ENCODE measurements around the gene TRIM29. TPM values are rescaled to one million over a fixed set of nuclear protein-coding genes. Genes with fewer than 3 reads are reported as not detected.
"Not testable (repeated sequence)": the region's sequence is repeated elsewhere in the genome, so short reads cannot be mapped to it uniquely, and the experiment has no call there.

The TRIM29 gene
- total RNA-seq, 1 donor from 2014 or later = not detected

- Mint-ChIP-seq H3K4me3 (ENCODE audit: low read depth) (no peak overlapping the region), H3K4me1 (ENCODE audit: low read depth) (peaks cover 4% of the 10 kb centered on the region), H3K9me3 (no peaks in the 10 kb centered on the region), H3K36me3 (ENCODE audit: low read depth) (no peaks in the 10 kb centered on the region), H3K27ac (no peak overlapping the region), H3K27me3 (ENCODE audit: low read depth) (peaks cover 68% of the 10 kb centered on the region)
- no peak for DNase-seq (ENCODE audit: low spot score)
- intact Hi-C loops (cut with micrococcal nuclease) = no loop called here
Measured at GRCh38 chr11:120167659-120168058, 29.7 kb upstream of the TRIM29 start.

DNA sequence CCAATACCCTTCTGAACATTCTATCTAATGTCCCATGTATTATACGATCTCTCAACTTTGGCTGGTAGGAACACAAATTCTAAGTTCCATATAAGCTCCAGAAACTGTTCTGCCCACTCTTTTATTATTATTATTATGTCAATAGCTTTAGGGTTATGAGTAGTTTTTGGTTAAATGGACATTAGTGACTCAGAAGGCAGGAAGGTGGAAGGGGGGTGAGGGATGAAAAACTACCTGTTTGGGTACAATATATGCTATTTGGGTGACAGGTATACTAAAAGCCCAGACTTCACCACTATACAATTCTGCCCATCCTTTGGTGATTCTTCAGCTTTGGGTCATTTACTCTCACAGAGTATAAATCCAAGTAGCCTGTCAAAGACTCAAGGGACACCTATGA is 22.5 kb upstream of the TRIM29 start:
- intact Hi-C loops (cut with micrococcal nuclease) = no loop called here
- no peak for DNase-seq (ENCODE audit: low spot score)
- Mint-ChIP-seq H3K4me3 (ENCODE audit: low read depth) (no peak overlapping the region), H3K27me3 (ENCODE audit: low read depth) (peaks cover 40% of the 10 kb centered on the region), H3K36me3 (ENCODE audit: low read depth) (no peaks in the 10 kb centered on the region), H3K27ac (no peak overlapping the region), H3K9me3 (no peaks in the 10 kb centered on the region), H3K4me1 (ENCODE audit: low read depth) (no peaks in the 10 kb centered on the region)

DNA sequence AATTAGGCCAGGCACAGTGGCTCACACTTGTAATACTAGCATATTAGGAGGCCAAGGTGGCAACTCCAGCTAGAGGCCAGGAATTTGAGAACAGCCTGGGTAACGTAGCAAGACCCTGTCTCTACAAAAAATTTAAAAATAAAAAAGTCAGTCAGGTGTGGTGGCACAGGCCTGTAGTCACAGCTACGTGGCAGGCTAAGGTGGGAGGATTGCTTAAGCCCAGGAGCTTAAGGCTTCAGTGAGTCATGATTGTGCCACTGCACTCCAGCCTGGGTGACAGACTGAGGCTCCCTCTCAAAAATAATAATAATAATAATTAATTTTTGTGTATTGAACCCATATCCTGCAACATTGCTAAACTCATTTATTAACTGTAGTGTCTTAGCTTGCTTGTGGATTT is 15.3 kb upstream of the TRIM29 start:
- Mint-ChIP-seq H3K4me3 (ENCODE audit: low read depth) (no peak overlapping the region), H3K4me1 (ENCODE audit: low read depth) (no peaks in the 10 kb centered on the region), H3K27ac (no peak overlapping the region), H3K27me3 (ENCODE audit: low read depth) (peaks cover 37% of the 10 kb centered on the region), H3K9me3 (no peaks in the 10 kb centered on the region), H3K36me3 (ENCODE audit: low read depth) (no peaks in the 10 kb centered on the region)
- intact Hi-C loops (cut with micrococcal nuclease) = no loop called here
- no peak for DNase-seq (ENCODE audit: low spot score)

GRCh38 chr11:120151536-120151935 is 13.6 kb upstream of the TRIM29 start:
- no peak overlapping the region for H3K4me3 Mint-ChIP-seq (ENCODE audit: low read depth)
- intact Hi-C loops (cut with micrococcal nuclease) = no loop called here
- no peak overlapping the region for H3K27ac Mint-ChIP-seq
- H3K9me3 Mint-ChIP-seq = no peaks in the 10 kb centered on the region
- H3K4me1 Mint-ChIP-seq (ENCODE audit: low read depth) = no peaks in the 10 kb centered on the region
- DNase-seq (ENCODE audit: low spot score) = no peak
- no peaks in the 10 kb centered on the region for H3K36me3 Mint-ChIP-seq (ENCODE audit: low read depth)
- H3K27me3 Mint-ChIP-seq (ENCODE audit: low read depth) = peaks cover 29% of the 10 kb centered on the region

DNA sequence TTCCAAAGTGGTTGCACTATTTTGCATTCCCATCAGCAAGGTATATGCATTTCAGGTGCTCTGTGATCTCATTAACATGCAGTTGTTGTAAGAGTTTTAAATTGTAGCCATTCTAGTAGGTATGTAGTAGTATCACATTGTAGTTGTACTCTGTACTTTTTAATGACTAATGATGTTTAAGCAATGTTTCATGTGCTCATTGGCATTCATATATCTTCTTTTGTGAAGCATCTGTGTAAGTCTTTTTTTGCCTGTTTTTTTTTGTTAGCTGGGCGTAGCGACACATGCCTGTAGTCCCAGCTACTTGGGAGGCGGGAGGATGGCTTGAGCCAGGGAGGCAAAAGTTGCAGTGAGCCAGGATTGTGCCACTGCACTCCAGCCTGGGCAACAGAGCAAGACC is 11.3 kb upstream of the TRIM29 start:
- peaks cover 24% of the 10 kb centered on the region for H3K27me3 Mint-ChIP-seq (ENCODE audit: low read depth)
- no peaks in the 10 kb centered on the region for H3K36me3 Mint-ChIP-seq (ENCODE audit: low read depth)
- H3K4me3 Mint-ChIP-seq (ENCODE audit: low read depth) = no peak overlapping the region
- intact Hi-C loops (cut with micrococcal nuclease) = no loop called here
- no peak overlapping the region for H3K27ac Mint-ChIP-seq
- no peaks in the 10 kb centered on the region for H3K4me1 Mint-ChIP-seq (ENCODE audit: low read depth)
- no peaks in the 10 kb centered on the region for H3K9me3 Mint-ChIP-seq
- DNase-seq (ENCODE audit: low spot score) = no peak

GRCh38 chr11:120147950-120148270 is 10.0 kb upstream of the TRIM29 start:
- intact Hi-C loops (cut with micrococcal nuclease) = no loop called here
- Mint-ChIP-seq H3K4me3 (ENCODE audit: low read depth) (no peak overlapping the region), H3K27ac (no peak overlapping the region), H3K9me3 (no peaks in the 10 kb centered on the region), H3K27me3 (ENCODE audit: low read depth) (peaks cover 24% of the 10 kb centered on the region), H3K4me1 (ENCODE audit: low read depth) (no peaks in the 10 kb centered on the region), H3K36me3 (ENCODE audit: low read depth) (no peaks in the 10 kb centered on the region)
- DNase-seq (ENCODE audit: low spot score) = no peak

GRCh38 chr11:120147094-120147949 is 9.4 kb upstream of the TRIM29 start:
- no peak overlapping the region for H3K4me3 Mint-ChIP-seq (ENCODE audit: low read depth)
- DNase-seq (ENCODE audit: low spot score) = no peak
- H3K36me3 Mint-ChIP-seq (ENCODE audit: low read depth) = no peaks in the 10 kb centered on the region
- no peak overlapping the region for H3K27ac Mint-ChIP-seq
- H3K9me3 Mint-ChIP-seq = no peaks in the 10 kb centered on the region
- no peaks in the 10 kb centered on the region for H3K4me1 Mint-ChIP-seq (ENCODE audit: low read depth)
- intact Hi-C loops (cut with micrococcal nuclease) = no loop called here
- peaks cover 24% of the 10 kb centered on the region for H3K27me3 Mint-ChIP-seq (ENCODE audit: low read depth)

GRCh38 chr11:120146413-120147093 is 8.6 kb upstream of the TRIM29 start:
- Mint-ChIP-seq H3K4me3 (ENCODE audit: low read depth) (no peak overlapping the region), H3K27ac (no peak overlapping the region), H3K36me3 (ENCODE audit: low read depth) (no peaks in the 10 kb centered on the region), H3K27me3 (ENCODE audit: low read depth) (peaks cover 22% of the 10 kb centered on the region), H3K4me1 (ENCODE audit: low read depth) (no peaks in the 10 kb centered on the region), H3K9me3 (no peaks in the 10 kb centered on the region)
- no peak for DNase-seq (ENCODE audit: low spot score)
- intact Hi-C loops (cut with micrococcal nuclease) = no loop called here

GRCh38 chr11:120144501-120144900 is 6.6 kb upstream of the TRIM29 start:
- intact Hi-C loops (cut with micrococcal nuclease) = no loop called here
- Mint-ChIP-seq H3K36me3 (ENCODE audit: low read depth) (no peaks in the 10 kb centered on the region), H3K27me3 (ENCODE audit: low read depth) (peaks cover 13% of the 10 kb centered on the region), H3K4me1 (ENCODE audit: low read depth) (no peaks in the 10 kb centered on the region), H3K9me3 (no peaks in the 10 kb centered on the region), H3K4me3 (ENCODE audit: low read depth) (no peak overlapping the region), H3K27ac (no peak overlapping the region)
- no peak for DNase-seq (ENCODE audit: low spot score)

GRCh38 chr11:120143472-120143871 is 5.6 kb upstream of the TRIM29 start:
- H3K27me3 Mint-ChIP-seq (ENCODE audit: low read depth); H3K4me3 Mint-ChIP-seq (ENCODE audit: low read depth); DNase-seq (ENCODE audit: low spot score); H3K9me3 Mint-ChIP-seq; intact Hi-C loops (cut with micrococcal nuclease); H3K36me3 Mint-ChIP-seq (ENCODE audit: low read depth); H3K27ac Mint-ChIP-seq; H3K4me1 Mint-ChIP-seq (ENCODE audit: low read depth): not testable (repeated sequence)

DNA sequence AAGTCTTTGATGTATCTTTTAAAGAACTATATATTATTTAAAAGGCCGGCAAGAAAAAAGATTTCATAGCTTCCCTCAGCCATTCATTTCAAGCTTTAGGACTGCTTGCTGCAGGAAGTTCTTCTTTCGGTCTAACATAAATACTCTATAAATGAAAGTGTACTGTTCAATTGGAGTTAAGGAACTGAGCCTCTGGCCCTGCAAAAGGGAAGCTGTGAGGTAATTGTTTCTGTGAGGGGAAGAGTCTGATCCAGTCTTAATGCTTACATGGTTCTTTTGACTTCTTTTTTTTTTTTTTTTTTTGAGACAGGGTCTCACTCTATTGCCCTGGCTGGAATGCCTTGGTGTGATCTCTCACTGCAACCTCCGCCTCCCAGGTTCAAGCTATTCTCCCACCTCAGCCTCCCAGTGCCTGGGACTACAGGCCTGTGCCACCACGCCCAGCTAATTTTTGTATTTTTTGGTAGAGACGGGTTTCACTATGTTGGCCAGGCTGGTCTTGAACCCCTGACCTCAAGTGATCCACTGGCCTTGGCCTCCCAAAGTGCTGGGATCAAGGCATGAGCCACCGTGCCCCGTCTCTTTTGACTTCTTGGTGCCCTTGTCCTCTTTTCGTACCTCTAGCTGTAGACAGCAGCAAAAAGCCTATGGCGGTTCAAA is 4.7 kb upstream of the TRIM29 start:
- H3K4me1 Mint-ChIP-seq (ENCODE audit: low read depth) = no peaks in the 10 kb centered on the region
- no peak overlapping the region for H3K4me3 Mint-ChIP-seq (ENCODE audit: low read depth)
- H3K27ac Mint-ChIP-seq = no peak overlapping the region
- intact Hi-C loops (cut with micrococcal nuclease) = no loop called here
- H3K27me3 Mint-ChIP-seq (ENCODE audit: low read depth) = peaks cover 9% of the 10 kb centered on the region
- DNase-seq (ENCODE audit: low spot score) = no peak
- H3K9me3 Mint-ChIP-seq = no peaks in the 10 kb centered on the region
- no peaks in the 10 kb centered on the region for H3K36me3 Mint-ChIP-seq (ENCODE audit: low read depth)

- H3K9me3 Mint-ChIP-seq = no peaks in the 10 kb centered on the region
- no peaks in the 10 kb centered on the region for H3K4me1 Mint-ChIP-seq (ENCODE audit: low read depth)
- no peak overlapping the region for H3K27ac Mint-ChIP-seq
- H3K27me3 Mint-ChIP-seq (ENCODE audit: low read depth) = peaks cover 9% of the 10 kb centered on the region
- intact Hi-C loops (cut with micrococcal nuclease) = no loop called here
- H3K4me3 Mint-ChIP-seq (ENCODE audit: low read depth) = no peak overlapping the region
- DNase-seq (ENCODE audit: low spot score) = no peak
- H3K36me3 Mint-ChIP-seq (ENCODE audit: low read depth) = no peaks in the 10 kb centered on the region
Measured at GRCh38 chr11:120141768-120142423, 4.0 kb upstream of the TRIM29 start.
